HepG2 (cell line): ENCODE measurements around the gene SPACA9. TPM values are rescaled to one million over a fixed set of nuclear protein-coding genes. Genes with fewer than 3 reads are reported as not detected.

Source experiments
- ATAC-seq: fragments of 200-7000 bp; cut with Tn5 transposase; 3 replicates; pipeline ENCODE4 v1.9.1; 2020; ENCODE audit warnings: mild to moderate bottlenecking, moderate library complexity
- BruUV-seq: library from RNA; stranded (reverse); fragments of 400-500 nt; replicated peaks from 2 replicates; lab custom pipeline; 2021; lab: Mats Ljungman, UMichigan
- CTCF ChIA-PET: fragments of 300-600 bp; formaldehyde crosslinking; extraction: SDS; loops from one replicate; lab custom pipeline; 2021; ENCODE audit warnings: low total read pairs, inconsistent platforms, low intra/inter-chr PET ratio; lab: Yijun Ruan, JAX
- POLR2A ChIA-PET: fragments of 350-600 bp; sonication (Branson Sonifier 250); formaldehyde crosslinking; loops from one replicate; lab custom pipeline; 2020; ENCODE audit warnings: antibody characterized with exemption, inconsistent platforms; lab: Yijun Ruan, JAX
- DNase-seq: peaks from one replicate; pipeline ENCODE4 v3.0.0-alpha.2; 2015; ENCODE audit warnings: low spot score
- FAIRE-seq: peaks from 3 replicates; lab custom pipeline; 2011; peaks lifted over from hg19 to GRCh38; lab: Jason Lieb, UNC
- H2AFZ ChIP-seq: one replicate; pipeline ENCODE4 v1.6.1; 2011; ENCODE audit warnings: low read length, inconsistent platforms
- H3K27ac ChIP-seq: fragments of 300-600 bp; 3 replicates; pipeline ENCODE4 v1.8.0; 2011; ENCODE audit warnings: mixed run types, mild to moderate bottlenecking, mixed read lengths, low read length, inconsistent platforms; ENCODE audit not compliant: insufficient read depth; ENCODE audit errors: extremely low read length
- H3K27me3 ChIP-seq, 2 experiments: fragments of 200-600 bp in 1 of 2; 2 replicates in 1 of 2; 3 replicates in 1 of 2; pipeline versions ENCODE4 v1.6.0 to v1.8.0; 2011; ENCODE audit warnings: low read length in 2 of 2, mild to moderate bottlenecking in 2 of 2, moderate library complexity in 2 of 2, inconsistent platforms in 1 of 2; ENCODE audit not compliant: insufficient read depth in 2 of 2, control insufficient read depth in 1 of 2
- H3K36me3 ChIP-seq, 2 experiments: fragments of 200-600 bp in 1 of 2; replicated peaks in 1 of 2; 2 replicates in 1 of 2; 3 replicates in 1 of 2; pipeline versions ENCODE4 v1.5.1 to v1.8.0; 2011; ENCODE audit warnings: low read length in 2 of 2, inconsistent platforms in 1 of 2; ENCODE audit not compliant: insufficient read depth in 2 of 2, control insufficient read depth in 1 of 2
- H3K4me1 ChIP-seq: 2 replicates; pipeline ENCODE4 v1.5.1; 2012; ENCODE audit warnings: low read length, inconsistent platforms; ENCODE audit not compliant: insufficient read depth
- H3K4me2 ChIP-seq: 2 replicates; pipeline ENCODE4 v1.6.0; 2011; ENCODE audit warnings: low read depth, low read length, inconsistent platforms
- H3K4me3 ChIP-seq, 3 experiments: fragments of 200-600 bp in 1 of 3; sonication (generic), shearing (Covaris generic) in 1 of 3; replicated peaks in 1 of 3; 2 replicates each; pipeline ENCODE4 v1.5.1; 2011 to 2016; ENCODE audit warnings: low read length in 3 of 3, inconsistent platforms in 2 of 3, low read depth in 2 of 3, mild to moderate bottlenecking in 2 of 3, control low read depth in 1 of 3, mixed read lengths in 1 of 3; ENCODE audit not compliant: insufficient read depth in 1 of 3
- H3K79me2 ChIP-seq: one replicate; pipeline ENCODE4 v1.6.1; 2011; ENCODE audit warnings: low read length, inconsistent platforms; ENCODE audit not compliant: insufficient read depth
- H3K9ac ChIP-seq: 2 replicates; pipeline ENCODE4 v1.6.0; 2011; ENCODE audit warnings: mild to moderate bottlenecking, low read depth, low read length, inconsistent platforms; ENCODE audit not compliant: insufficient read depth
- H3K9me3 ChIP-seq: 2 replicates; pipeline ENCODE4 v1.5.1; 2012; ENCODE audit warnings: mild to moderate bottlenecking, low read length
- H4K20me1 ChIP-seq: 2 replicates; pipeline ENCODE4 v1.6.0; 2011; ENCODE audit warnings: inconsistent platforms, mild to moderate bottlenecking, low read length, moderate library complexity; ENCODE audit not compliant: insufficient read depth
- ATF1 ChIP-seq: IDR thresholded peaks from 2 replicates; pipeline ENCODE4 v1.6.1; 2016; ENCODE audit warnings: mild to moderate bottlenecking, control low read depth
- ATF6 ChIP-seq: sonication (generic); formaldehyde crosslinking; conservative IDR thresholded peaks from 2 replicates; pipeline ENCODE4 v1.4.0; 2020; ENCODE audit warnings: missing genetic modification reagents
- ATF7 ChIP-seq, 2 experiments: fragments of 450-650 bp in 1 of 2; sonication (generic) in 1 of 2; formaldehyde crosslinking in 1 of 2; IDR thresholded peaks; 2 replicates each; pipeline versions ENCODE4 v1.4.0 to v1.6.1; 2016 to 2020; ENCODE audit warnings: antibody characterized with exemption in 1 of 2, mild to moderate bottlenecking in 1 of 2, missing genetic modification reagents in 1 of 2
- ELF4 ChIP-seq: sonication (generic); formaldehyde crosslinking; IDR thresholded peaks from 2 replicates; pipeline ENCODE4 v1.5.0; 2020; ENCODE audit warnings: missing genetic modification reagents, mild to moderate bottlenecking, moderate library complexity, borderline replicate concordance
- MLLT10 ChIP-seq: sonication (generic); formaldehyde crosslinking; IDR thresholded peaks from 2 replicates; pipeline ENCODE4 v1.4.0; 2020; ENCODE audit warnings: missing genetic modification reagents
- PHB2 ChIP-seq: fragments of 450-650 bp; IDR thresholded peaks from 2 replicates; pipeline ENCODE4 v1.6.1; 2018; ENCODE audit not compliant: partially characterized antibody
- SALL2 ChIP-seq: sonication (generic); formaldehyde crosslinking; IDR thresholded peaks from 2 replicates; pipeline ENCODE4 v1.8.1; 2023; ENCODE audit warnings: mild to moderate bottlenecking, missing genetic modification reagents, inconsistent platforms
- SIN3B ChIP-seq: fragments of 150-350 bp; IDR thresholded peaks from 2 replicates; pipeline ENCODE4 v1.6.1; 2014; ENCODE audit warnings: low read length
- SMAD3 ChIP-seq: sonication (generic); formaldehyde crosslinking; IDR thresholded peaks from 2 replicates; pipeline ENCODE4 v1.4.0; 2020; ENCODE audit warnings: missing genetic modification reagents
- ZBTB43 ChIP-seq: sonication (generic); formaldehyde crosslinking; conservative IDR thresholded peaks from 2 replicates; pipeline ENCODE4 v1.4.0; 2020; ENCODE audit warnings: missing genetic modification reagents
- ZFP37 ChIP-seq: sonication (generic); formaldehyde crosslinking; IDR thresholded peaks from 2 replicates; pipeline ENCODE4 v1.4.0; 2020; ENCODE audit warnings: missing genetic modification reagents, borderline replicate concordance
- ZNF205 ChIP-seq: IDR thresholded peaks from 2 replicates; pipeline ENCODE4 v1.6.1; 2018; ENCODE audit warnings: missing biosample characterization, missing genetic modification reagents
- ZNF232 ChIP-seq: sonication (generic); formaldehyde crosslinking; IDR thresholded peaks from 2 replicates; pipeline ENCODE4 v1.4.0; 2020; ENCODE audit warnings: missing genetic modification reagents, borderline replicate concordance
- ZNF414 ChIP-seq: sonication (generic); formaldehyde crosslinking; IDR thresholded peaks from 2 replicates; pipeline ENCODE4 v1.5.0; 2020; ENCODE audit warnings: missing genetic modification reagents
- ZNF547 ChIP-seq: sonication (generic); formaldehyde crosslinking; IDR thresholded peaks from 2 replicates; pipeline ENCODE4 v1.5.1; 2020; ENCODE audit warnings: mild to moderate bottlenecking, missing genetic modification reagents
- ZNF883 ChIP-seq: sonication (generic); formaldehyde crosslinking; IDR thresholded peaks from 2 replicates; pipeline ENCODE4 v1.5.1; 2020; ENCODE audit warnings: mild to moderate bottlenecking, missing genetic modification reagents; ENCODE audit errors: not compliant biosample characterization
- WGBS: methylation state at CpG from one replicate; pipeline ENCODE4 v1.1.6; 2017; ENCODE audit warnings: low lambda C conversion rate; 5-methylcytosine and 5-hydroxymethylcytosine counted together
- in situ Hi-C: cut with HindIII; loops from 2 replicates; pipeline ENCODE4 v1.10.0; 2017; ENCODE audit warnings: low pct_unique_long_range_greater_than_20kb; ENCODE audit not compliant: extremely low pct_ligation_motif_present
- intact Hi-C: fragments of 100-400 bp; cut with micrococcal nuclease; formaldehyde crosslinking; loops from one replicate; pipeline ENCODE4 v1.10.0; 2022; ENCODE audit not compliant: unreplicated experiment
- polyA plus RNA-seq, 8 experiments: library from polyadenylated mRNA; depleted of rRNA in 3 of 8; stranded (reverse) in 7 of 8; unstranded in 1 of 8; fragments of >200 nt; fragmentation: Illumina TruSeq in 4 of 8; extraction: Trizol in 4 of 8; gene quantifications; 2 replicates each; pipeline versions ENCODE4 v1.2.1 to v1.2.3, GENCODE V29; 2011 to 2016; ENCODE audit warnings: low read depth in 4 of 8, missing spikeins in 1 of 8, mixed read lengths in 1 of 8; ENCODE audit not compliant: insufficient read depth in 1 of 8
- total RNA-seq, 5 experiments: library from RNA; depleted of rRNA; stranded (reverse); fragments of >200 nt; fragmentation: Illumina TruSeq; extraction: Trizol; gene quantifications; 2 replicates each; pipeline ENCODE4 v1.2.3, GENCODE V29; 2016; ENCODE audit warnings: low read depth in 1 of 5

The SPACA9 gene
- total and polyA plus RNA-seq, 2 of the 13 experiments (the other 11 are each of a cell fraction or from before 2014, with no cell fraction given), result 0.15 to 0.38 TPM

GRCh38 chr9:132908635-132909034 is 29.9 kb downstream of the SPACA9 start:
- no peak overlapping the region for H2AFZ ChIP-seq
- BruUV-seq, result no TSS peak
- no peaks in the 10 kb centered on the region for H3K27me3 ChIP-seq
- H3K27ac ChIP-seq, result no peak overlapping the region
- H3K4me1 ChIP-seq, result no peaks in the 10 kb centered on the region
- H3K79me2 ChIP-seq, result no peaks in the 10 kb centered on the region
- no peak for DNase-seq
- ChIA-PET POLR2A (no interaction called here), CTCF (no interaction called here)
- in situ Hi-C loops (no loop called here), intact Hi-C loops (no loop called here)
- no peak overlapping the region for H3K4me2 ChIP-seq
- TF ChIP-seq SIN3B (no peak), ELF4 (CRISPR knock-in tag) (no peak), ATF6 (CRISPR knock-in tag) (no peak), ZNF414 (CRISPR knock-in tag) (no peak), PHB2 (no peak), ZNF205 (CRISPR knock-in tag) (no peak), ZNF232 (no peak), ZBTB43 (CRISPR knock-in tag) (no peak), SMAD3 (CRISPR knock-in tag) (no peak), ATF7 (IDR thresholded peaks at IDR 0.05) (no peak), ATF7 (CRISPR knock-in tag; IDR thresholded peaks at IDR 0.05) (no peak), ZNF547 (CRISPR knock-in tag) (no peak), ZNF883 (CRISPR knock-in tag) (no peak), ATF1 (CRISPR knock-in tag) (no peak), SALL2 (CRISPR knock-in tag) (no peak), MLLT10 (CRISPR knock-in tag) (no peak), ZFP37 (CRISPR knock-in tag) (no peak)
- no peak for FAIRE-seq
- no peaks in the 10 kb centered on the region for H3K9me3 ChIP-seq
- no peak overlapping the region for H3K9ac ChIP-seq
- 0 out of 2 replicates have a peak, but pooled peaks cover 4% of the 10 kb centered on the region for H4K20me1 ChIP-seq
- WGBS, result 97% methylated on average over 7 of the region's 7 CpGs
- H3K36me3 ChIP-seq, result peaks cover 11 to 48% of the 10 kb centered on the region in 2 experiments; a peak in 4 of 5 replicates
- H3K4me3 ChIP-seq, result no peak overlapping the region
- no peak for ATAC-seq
